MM.1S (cell line): ENCODE results near the gene LAMTOR5.

Experiments
- DNase-seq: peaks from one replicate; pipeline ENCODE4 v3.0.0-alpha.2; 2015
- H2AFZ ChIP-seq: fragments of 300-600 bp; sonication (generic); 2 replicates; pipeline ENCODE4 v1.6.0; 2016; ENCODE audit warnings: antibody characterized with exemption, low read length
- H3F3A ChIP-seq: fragments of 300-600 bp; sonication (generic); 2 replicates; pipeline ENCODE4 v1.6.1; 2016; ENCODE audit warnings: mild to moderate bottlenecking, antibody characterized with exemption, low read length, moderate library complexity, mixed read lengths; ENCODE audit not compliant: insufficient read depth
- H3K27ac ChIP-seq: fragments of 300-600 bp; sonication (generic); 2 replicates; pipeline ENCODE4 v1.5.1; 2016; ENCODE audit warnings: mild to moderate bottlenecking, low read length
- H3K27me3 ChIP-seq: fragments of 300-600 bp; sonication (generic); replicated peaks from 2 replicates; pipeline ENCODE4 v1.6.0; 2016; ENCODE audit warnings: low read length; ENCODE audit not compliant: insufficient read depth
- H3K36me3 ChIP-seq: fragments of 300-600 bp; sonication (generic); replicated peaks from 2 replicates; pipeline ENCODE4 v1.6.1; 2016; ENCODE audit warnings: mild to moderate bottlenecking, low read length, mixed read lengths; ENCODE audit not compliant: insufficient read depth
- H3K4me1 ChIP-seq: fragments of 300-600 bp; sonication (generic); 2 replicates; pipeline ENCODE4 v1.6.1; 2016; ENCODE audit warnings: low read length, mixed read lengths
- H3K4me2 ChIP-seq: fragments of 300-600 bp; sonication (generic); 2 replicates; pipeline ENCODE4 v1.6.0; 2016; ENCODE audit warnings: low read depth, low read length
- H3K4me3 ChIP-seq: fragments of 300-600 bp; sonication (generic); 2 replicates; pipeline ENCODE4 v1.5.1; 2016; ENCODE audit warnings: low read length, mixed read lengths
- H3K79me2 ChIP-seq: fragments of 300-600 bp; sonication (generic); 2 replicates; pipeline ENCODE4 v1.6.1; 2016; ENCODE audit warnings: mixed run types, low read length, mixed read lengths
- H3K9ac ChIP-seq: fragments of 300-600 bp; sonication (generic); 2 replicates; pipeline ENCODE4 v1.6.1; 2016; ENCODE audit warnings: low read length, mixed read lengths
- H3K9me2 ChIP-seq: fragments of 300-600 bp; sonication (generic); replicated peaks from 2 replicates; pipeline ENCODE4 v1.6.1; 2016; ENCODE audit warnings: mild to moderate bottlenecking, low read length, mixed read lengths; ENCODE audit not compliant: insufficient read depth
- H3K9me3 ChIP-seq: fragments of 300-600 bp; sonication (generic); replicated peaks from 2 replicates; pipeline ENCODE4 v1.6.1; 2016; ENCODE audit warnings: mild to moderate bottlenecking, low read length, mixed read lengths; ENCODE audit not compliant: insufficient read depth
- H4K20me1 ChIP-seq: fragments of 300-600 bp; sonication (generic); 2 replicates; pipeline ENCODE4 v1.6.1; 2016; ENCODE audit warnings: mild to moderate bottlenecking, low read length, moderate library complexity, mixed read lengths; ENCODE audit not compliant: insufficient read depth
- CTCF ChIP-seq: fragments of 300-600 bp; sonication (generic); IDR thresholded peaks from 2 replicates; pipeline ENCODE4 v1.5.1; 2016; ENCODE audit warnings: antibody characterized with exemption, low read length, mixed read lengths
- EZH2 ChIP-seq: fragments of 300-600 bp; sonication (generic); optimal IDR thresholded peaks from 2 replicates; pipeline ENCODE3; 2017; ENCODE audit warnings: low read depth, mild to moderate bottlenecking, antibody characterized with exemption, low read length, mixed read lengths
- EZH2phosphoT487 ChIP-seq: fragments of 300-600 bp; sonication (generic); IDR thresholded peaks from 2 replicates; pipeline ENCODE4 v1.6.1; 2018; ENCODE audit warnings: antibody characterized with exemption, low read length

The LAMTOR5 gene

DNA sequence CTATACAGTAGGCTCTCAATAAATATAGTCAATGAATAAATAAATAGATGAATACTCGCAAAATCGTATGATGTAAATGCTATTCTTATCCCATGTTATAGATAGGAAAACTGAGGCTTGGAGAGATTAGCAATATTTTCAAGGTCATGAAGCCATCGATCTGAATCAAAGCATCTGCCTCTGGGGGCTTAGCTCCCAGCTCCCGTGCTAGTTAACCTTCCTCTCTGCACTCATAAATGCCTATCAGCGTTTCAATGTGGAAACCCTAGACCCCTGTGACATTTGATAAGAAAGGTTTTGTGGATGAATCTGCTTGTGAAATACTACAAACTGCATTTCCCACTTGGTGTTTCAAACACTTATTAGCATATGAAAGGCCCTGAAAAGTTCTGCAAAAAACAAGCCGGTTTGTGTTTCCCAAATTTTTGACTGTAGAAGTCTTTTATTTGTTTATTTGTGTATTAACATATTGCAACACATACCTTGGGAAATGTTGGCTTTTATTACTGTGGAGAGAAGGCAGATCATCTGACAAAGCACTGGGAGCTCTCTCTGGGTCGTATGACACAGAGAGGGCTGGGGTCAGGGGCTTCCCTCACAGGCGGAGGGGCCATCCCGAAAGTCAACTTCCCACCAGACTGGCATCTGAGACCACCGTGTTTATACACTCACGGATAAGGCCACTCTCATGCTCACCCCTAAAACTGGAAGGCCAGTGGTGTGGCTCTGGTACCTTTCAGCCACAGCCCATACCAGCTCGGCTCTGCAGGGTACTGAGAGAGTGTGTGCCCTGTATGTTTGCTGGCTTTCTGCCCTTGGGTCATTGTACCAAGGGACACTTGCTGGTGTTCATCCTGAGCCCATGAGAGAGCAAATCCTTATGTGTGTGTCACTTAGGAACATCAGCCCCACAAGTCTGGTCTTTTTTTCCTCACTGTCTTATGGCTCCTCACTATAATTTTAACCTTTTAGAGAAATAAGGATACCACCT lies 42.5 kb upstream of the LAMTOR5 start:
- no peak overlapping the region for H3K27ac ChIP-seq
- no peaks in the 10 kb centered on the region for H3K4me1 ChIP-seq
- no peaks in the 10 kb centered on the region for H3K9me2 ChIP-seq
- H3F3A ChIP-seq, result no peaks in the 10 kb centered on the region
- no peak for TF ChIP-seq CTCF
- TF ChIP-seq EZH2, result no peak
- no peak for TF ChIP-seq EZH2phosphoT487
- no peaks in the 10 kb centered on the region for H3K27me3 ChIP-seq
- no peaks in the 10 kb centered on the region for H4K20me1 ChIP-seq
- no peak overlapping the region for H2AFZ ChIP-seq
- no peaks in the 10 kb centered on the region for H3K9me3 ChIP-seq
- H3K79me2 ChIP-seq, result no peaks in the 10 kb centered on the region
- DNase-seq, result no peak
- no peaks in the 10 kb centered on the region for H3K36me3 ChIP-seq
- no peak overlapping the region for H3K4me3 ChIP-seq
- no peak overlapping the region for H3K4me2 ChIP-seq
- H3K9ac ChIP-seq, result no peak overlapping the region

GRCh38 chr1:110444561-110444960 lies 37.1 kb upstream of the LAMTOR5 start:
- Histone ChIP-seq H3K9me3 (no peaks in the 10 kb centered on the region), H3K4me2 (no peak overlapping the region), H3K79me2 (no peaks in the 10 kb centered on the region), H3K9me2 (no peaks in the 10 kb centered on the region), H3K36me3 (no peaks in the 10 kb centered on the region), H3K27me3 (no peaks in the 10 kb centered on the region), H3K4me3 (no peak overlapping the region), H3K4me1 (no peaks in the 10 kb centered on the region), H3K9ac (no peak overlapping the region), H3K27ac (no peak overlapping the region), H4K20me1 (no peaks in the 10 kb centered on the region), H2AFZ (no peak overlapping the region), H3F3A (no peaks in the 10 kb centered on the region)
- DNase-seq, result no peak
- TF ChIP-seq CTCF (no peak), EZH2 (no peak), EZH2phosphoT487 (no peak)

DNA sequence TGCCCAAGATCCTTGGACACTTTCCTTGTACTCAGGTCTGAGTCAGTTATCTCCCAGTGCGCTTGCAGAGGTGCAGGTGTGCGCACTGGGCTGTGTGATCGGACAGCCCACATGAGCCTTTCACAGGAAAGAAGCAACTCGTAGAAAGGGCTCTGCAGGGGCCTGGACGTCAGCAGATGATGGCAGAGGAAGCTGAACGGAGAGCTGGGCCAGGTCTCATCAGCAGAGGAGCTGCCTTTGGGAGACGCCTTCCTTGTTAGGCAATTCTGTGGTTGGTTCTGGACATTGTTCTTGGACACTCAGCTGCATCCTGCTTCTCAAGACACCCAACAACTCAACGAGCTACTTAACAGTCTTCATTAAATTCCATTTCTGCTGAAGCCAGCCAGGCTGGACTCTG lies 36.0 kb upstream of the LAMTOR5 start:
- Histone ChIP-seq H3K9ac (no peak overlapping the region), H3K27ac (no peak overlapping the region), H3K4me3 (no peak overlapping the region), H3K27me3 (no peaks in the 10 kb centered on the region), H4K20me1 (no peaks in the 10 kb centered on the region), H3K9me2 (no peaks in the 10 kb centered on the region), H3K79me2 (no peaks in the 10 kb centered on the region), H3K9me3 (no peaks in the 10 kb centered on the region), H2AFZ (no peak overlapping the region), H3F3A (no peaks in the 10 kb centered on the region), H3K36me3 (no peaks in the 10 kb centered on the region), H3K4me1 (no peaks in the 10 kb centered on the region), H3K4me2 (no peak overlapping the region)
- no peak for DNase-seq
- TF ChIP-seq EZH2phosphoT487, result no peak
- TF ChIP-seq EZH2, result no peak
- TF ChIP-seq CTCF, result no peak
